Stimulated activated CD4-positive, alpha-beta T cell treated with anti-CD3 and anti-CD28 coated beads, Interleukin-4, amount 100 ng/mL, for 1 hour (primary cell): ENCODE results near the gene LIF.
"Not testable (repeated sequence)": the region's sequence is repeated elsewhere in the genome, so short reads cannot be mapped to it uniquely, and the experiment has no call there.

Experiments
- DNase-seq: peaks from one replicate; pipeline ENCODE4 v3.0.0-alpha.2; 2020

Gene LIF

DNA sequence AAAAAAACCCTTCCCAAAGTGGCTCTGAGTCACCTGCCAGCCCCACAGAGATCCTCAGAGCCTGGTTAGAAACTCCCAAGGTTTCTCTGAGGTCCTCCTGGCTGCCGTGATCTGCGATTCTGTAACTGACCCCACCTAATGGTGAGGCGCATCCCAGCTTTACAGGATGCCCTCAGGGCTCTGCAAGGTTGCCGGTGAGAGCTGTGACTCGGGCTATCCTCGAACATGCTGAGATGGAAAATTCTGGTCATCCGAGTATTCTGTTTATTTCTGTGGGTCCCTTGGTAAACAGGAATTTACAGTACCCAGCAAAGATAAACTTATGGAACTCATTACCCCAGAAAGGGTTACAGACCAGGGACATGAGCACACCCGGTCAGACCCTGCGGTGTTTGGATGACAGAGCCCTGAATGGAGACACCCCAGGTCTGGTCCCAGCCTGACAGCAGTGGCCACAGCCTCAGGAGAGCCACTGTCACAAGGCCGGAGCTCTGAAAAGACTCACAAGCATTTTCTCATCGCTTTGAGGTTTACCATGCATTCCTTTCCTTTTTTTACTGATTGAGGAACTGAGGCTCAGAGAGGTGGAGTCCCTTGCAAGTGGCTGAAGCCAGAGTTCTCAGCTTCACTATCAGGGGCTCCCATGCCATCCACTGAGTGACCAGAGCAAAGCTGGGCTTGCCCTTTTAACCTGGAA lies 22.2 kb downstream of the LIF start:
- DNase-seq, result no peak

DNA sequence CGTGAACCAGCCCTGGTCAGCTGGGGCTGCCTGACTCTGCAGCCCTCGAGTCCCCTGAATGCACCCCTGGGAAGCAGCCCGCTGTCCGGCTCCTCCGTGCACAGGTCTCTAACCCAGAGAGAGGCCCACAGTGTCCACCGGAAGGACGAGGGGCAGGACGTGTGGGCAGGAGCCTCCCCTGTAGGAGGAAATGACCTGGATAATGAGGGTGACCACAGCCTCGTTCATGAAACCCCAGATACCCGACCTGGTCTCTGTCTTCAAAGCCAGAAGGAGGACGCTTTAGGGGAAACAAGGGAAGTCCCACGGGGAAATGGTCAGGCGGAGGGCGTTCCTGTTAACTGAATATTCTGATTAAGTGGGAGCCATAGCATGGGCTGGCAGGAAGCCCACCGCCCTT lies 23.3 kb downstream of the LIF start:
- no peak for DNase-seq

DNA sequence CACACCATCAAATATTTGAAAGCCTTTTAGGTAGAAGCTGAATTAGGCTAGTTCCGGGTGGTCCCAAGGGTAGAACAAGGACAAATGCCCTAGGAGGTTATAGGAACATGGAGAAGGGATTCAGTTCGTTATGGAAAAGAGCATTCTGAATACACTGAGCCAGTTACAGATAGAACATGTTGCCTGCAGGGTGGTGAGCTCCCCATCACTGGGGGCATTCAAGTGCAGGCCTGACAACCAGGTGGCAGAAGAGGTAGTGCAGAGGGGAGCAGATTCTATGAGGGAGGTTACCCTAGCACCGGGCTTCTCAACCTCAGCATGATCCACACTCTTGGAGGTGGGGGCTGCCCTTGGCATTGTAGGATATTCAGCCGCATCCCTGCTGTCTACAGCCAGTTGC lies 24.2 kb downstream of the LIF start:
- no peak for DNase-seq

DNA sequence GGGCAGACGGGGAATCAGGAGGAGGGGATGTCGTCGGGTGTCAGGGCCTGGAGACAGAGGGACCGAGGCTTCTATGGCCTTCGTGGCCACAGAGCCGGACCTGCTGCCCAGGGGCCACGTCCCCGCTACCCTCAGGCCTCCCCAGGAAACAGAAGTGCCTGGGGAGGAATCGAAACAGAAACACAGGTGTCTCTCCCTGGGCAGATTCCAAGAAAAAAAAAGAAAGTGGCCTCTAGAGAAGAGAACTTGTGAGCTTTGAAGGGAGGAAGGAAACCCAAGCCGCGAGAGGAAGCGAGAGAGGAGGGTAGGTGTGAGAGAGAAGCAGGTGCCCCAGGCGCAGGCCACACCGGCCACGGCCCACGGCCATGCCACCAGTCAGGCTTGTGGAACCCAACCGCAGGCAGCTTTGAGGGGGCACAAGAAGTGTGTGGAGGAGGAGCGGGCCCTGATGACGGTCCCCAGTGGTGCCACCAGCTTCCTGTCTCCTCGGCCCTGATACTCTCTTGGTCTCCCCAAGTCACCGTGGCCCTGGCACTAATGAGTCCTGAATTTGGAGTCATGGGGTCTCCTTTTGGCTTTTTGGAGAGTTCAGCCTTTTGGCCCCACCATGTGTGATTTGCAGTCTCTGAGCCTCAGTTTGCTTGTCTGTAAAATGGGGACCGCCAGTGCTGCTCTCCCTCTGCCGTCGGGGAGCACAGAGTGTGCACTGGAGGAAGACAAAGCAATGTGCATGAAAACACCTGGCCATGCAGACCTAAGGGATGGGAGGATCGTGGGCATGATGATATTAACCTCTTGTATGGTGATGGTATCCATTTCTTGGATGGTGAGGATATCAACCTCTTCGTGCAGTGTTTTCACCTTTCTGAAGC lies 25.2 kb downstream of the LIF start:
- peak; percentile 41 for DNase-seq

DNA sequence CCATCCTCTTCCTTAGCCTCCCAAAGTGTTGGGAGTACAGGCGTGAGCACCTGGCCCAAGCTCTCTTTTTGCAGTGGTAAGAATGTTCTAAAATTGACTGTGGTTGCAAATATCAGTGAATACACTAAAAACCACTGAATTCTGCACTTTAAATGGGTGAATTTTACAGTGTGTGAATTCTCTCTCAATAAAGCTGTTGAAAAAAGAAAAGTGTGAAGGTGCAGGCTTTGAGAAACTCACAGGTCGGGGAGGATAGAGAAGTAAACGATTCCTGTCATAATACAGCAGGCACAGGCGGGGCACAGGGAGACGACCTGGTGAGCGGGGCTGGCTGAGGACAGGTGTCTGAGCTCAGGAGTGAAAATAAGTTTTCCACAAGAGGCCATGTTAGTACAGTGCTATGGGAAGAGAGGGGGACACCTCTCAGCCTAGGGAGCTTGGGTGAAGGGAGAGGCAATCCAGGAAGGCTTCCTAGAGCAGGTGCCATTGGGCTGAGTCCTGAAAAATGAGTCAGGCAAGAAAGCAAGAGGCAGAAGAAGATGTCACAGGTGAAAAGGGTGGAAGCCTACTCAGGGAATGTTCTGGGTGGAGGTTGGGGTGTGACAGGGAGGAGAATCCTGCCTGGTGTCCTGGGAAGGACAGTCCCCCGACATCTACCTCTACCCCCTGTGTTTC lies 26.1 kb downstream of the LIF start:
- no peak for DNase-seq

DNA sequence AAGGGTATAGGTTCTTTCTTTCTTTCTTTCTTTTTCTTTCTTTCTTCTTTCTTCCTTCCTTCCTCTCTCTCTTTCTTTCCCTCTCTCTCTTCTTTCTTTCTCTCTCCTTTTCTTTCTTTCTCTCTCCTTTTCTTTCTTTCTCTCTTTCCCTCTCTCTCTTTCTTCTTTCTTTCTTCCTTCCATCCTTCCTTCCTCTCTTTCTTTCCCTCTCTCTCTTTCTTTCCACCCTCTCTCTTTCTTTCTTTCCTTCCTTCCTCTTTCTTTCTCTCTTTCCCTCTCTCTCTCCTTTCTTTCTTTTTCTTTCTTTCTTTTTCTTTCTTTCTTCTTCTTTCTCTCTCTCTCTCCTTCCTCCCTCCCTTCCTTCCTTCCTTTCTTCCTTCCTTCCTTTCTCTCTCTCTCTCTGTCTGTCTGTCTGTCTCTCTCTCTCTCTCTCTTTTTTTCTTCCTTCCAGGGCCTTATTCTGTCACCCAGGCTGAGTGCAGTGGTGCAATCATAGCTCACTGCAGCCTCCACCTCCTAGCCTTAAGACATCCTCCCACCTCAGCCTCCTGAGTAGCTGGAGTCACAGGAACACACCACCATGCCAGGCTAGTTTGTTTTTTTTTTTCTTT lies 26.8 kb downstream of the LIF start:
- DNase-seq, result no peak

DNA sequence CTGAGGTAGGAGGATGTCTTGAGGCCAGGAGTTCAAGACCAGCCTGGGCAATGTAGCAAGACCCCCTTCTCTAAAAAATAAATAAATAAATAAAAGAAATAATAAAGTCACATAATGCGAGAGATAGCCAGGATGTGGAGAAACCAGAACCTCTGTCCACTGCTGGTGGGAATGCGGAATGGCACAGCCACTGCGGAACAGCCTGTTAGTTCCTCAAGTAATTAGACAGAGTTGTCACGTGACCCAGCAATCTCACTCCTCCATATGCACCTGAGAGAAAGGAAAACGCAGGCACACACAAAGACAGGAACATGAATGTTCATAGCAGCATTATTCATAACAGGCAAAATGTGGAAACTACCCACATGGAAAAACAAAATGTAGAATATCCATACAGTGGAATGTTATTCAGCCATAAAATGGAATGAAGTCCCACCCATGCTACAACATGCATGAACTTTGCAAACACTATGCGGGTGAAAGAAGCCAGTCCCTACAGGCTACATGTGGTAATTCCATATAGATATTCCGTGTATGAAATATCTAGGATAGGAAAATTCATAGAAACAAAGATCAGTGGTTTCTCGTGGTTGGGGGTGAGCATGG lies 27.4 kb downstream of the LIF start:
- no peak for DNase-seq

DNA sequence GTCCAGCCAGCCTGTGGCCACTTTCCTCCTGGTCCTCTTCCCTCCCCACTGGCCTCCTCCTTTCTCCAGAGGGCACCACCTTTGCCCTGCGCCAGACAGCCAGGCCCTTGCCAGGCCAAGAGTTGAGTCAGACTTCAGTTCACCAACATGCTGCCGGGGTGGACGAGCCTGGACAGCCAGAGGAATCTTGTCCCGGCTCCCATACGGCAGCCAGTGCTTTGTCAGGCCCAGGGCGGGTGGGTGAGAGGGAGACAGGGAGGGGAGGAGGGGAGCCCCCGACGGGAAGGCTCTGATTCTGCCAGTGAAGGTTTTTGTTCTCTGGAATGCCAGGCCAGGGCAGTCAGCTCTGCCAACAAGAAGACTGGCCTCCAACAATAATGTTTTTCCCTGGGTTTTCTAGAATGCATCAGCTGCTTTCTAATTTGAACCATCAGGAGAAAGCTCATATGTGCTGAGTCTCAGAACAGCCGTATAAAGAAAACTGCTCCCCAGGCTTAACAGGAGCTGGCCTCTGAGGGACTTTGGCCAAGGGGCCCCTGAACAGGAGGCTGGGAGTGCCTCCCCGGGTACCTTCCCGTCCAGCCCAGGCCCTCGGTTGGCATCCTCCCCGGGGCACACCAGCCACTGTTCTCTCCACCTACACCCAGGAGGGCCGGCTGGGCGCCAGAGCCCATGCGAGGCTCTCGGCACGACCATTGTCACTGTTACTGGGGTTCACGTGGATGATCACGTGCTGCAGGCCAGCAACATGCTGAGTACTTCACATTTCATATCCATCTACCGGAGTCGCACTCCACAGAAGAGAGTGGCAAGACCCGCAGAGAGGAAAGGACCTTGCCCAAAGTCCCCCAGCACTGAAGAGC lies 28.6 kb downstream of the LIF start:
- no peak for DNase-seq

DNA sequence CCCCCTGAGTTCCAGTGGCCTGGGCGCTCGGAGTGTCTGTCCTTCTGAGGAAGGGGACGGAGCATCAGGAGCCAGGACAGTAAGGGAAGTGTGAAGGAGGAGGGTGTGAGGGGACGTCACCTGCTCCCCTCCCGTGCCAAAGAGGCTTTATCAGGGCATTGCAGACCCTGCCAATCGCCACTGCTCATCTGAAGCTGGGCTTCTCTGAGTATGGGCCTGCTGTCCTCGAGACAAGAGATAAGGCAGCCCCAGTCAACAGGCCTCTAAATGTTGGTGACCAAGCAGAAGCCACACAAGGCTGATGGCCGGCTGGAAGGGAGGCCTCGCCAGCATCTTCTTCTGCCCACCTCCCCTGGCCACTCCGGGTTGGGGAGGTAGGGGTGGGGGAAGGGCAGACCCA lies 29.8 kb downstream of the LIF start:
- DNase-seq, result no peak

DNA sequence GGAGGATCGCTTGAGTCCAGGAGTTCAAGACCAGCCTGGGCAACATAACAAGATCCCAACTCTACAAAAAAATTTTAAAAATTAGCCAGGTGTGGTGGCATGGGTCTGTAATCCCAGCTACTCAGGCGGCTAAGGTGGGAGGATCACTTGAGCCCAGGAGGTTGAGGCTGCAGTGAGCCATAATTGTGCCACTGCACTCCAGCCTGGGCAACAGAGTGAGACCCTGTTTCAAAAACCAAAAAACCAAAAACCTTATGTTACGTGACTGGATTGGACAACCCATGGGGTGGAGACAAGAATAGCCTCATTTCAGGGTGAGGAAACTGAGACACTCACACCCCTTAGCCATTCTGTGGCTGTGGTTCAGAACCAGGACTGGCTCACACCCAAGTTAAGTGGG lies 30.3 kb downstream of the LIF start:
- DNase-seq, result not testable (repeated sequence)

DNA sequence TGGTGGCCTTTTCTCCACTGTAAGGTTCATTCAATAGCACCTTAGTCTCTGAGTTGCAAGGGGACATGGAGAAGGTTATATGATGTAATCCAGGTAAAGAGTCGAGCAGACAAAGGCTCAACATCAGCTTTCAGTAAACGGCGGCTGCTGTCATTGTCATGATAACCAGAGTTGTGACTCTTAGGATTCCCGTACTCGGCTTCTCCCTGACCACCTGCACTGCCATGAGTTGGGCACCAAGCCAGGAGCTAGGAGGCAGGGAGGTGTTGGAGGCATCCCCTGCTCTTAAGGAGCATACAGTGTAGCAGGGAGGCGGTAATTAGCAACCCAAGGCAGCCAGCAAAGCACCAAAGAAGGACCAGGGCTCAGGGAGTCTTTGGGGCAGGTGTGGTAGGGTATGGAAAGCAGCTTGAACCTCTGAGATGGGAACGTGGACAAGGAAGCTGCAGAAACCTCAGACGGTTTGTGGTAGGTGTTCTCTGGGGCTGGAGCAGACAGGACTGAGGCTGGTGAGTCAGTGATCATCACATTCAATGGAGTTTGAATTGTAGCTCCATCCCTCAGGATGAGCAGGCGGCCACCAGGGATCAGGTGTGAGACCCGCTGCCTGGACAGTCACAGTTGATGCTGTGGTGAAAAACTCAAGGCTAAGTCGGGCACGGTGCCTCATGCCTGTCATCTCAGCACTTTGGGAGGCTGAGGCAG lies 31.7 kb downstream of the LIF start:
- no peak for DNase-seq

DNA sequence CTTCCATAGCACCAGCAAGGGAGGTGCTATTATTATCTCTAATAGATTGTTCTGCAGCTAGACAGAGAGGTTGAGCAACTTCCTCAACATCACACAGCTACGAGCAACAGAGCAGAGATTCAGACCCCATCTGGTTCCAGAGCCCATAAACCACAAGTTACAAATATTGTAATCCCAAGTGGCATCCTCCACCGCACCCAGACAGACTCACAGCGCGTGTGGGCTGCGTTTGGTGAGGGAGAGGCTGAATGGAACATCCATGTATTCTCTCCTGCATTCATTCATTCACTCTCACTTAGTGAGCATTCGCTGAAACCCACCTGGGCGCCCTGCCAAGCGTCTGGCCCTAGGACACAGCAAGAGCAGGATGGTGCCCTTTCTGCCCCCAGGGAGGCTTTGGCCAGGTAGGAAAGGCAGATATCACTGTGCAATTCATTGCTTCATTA lies 33.5 kb downstream of the LIF start:
- no peak for DNase-seq

DNA sequence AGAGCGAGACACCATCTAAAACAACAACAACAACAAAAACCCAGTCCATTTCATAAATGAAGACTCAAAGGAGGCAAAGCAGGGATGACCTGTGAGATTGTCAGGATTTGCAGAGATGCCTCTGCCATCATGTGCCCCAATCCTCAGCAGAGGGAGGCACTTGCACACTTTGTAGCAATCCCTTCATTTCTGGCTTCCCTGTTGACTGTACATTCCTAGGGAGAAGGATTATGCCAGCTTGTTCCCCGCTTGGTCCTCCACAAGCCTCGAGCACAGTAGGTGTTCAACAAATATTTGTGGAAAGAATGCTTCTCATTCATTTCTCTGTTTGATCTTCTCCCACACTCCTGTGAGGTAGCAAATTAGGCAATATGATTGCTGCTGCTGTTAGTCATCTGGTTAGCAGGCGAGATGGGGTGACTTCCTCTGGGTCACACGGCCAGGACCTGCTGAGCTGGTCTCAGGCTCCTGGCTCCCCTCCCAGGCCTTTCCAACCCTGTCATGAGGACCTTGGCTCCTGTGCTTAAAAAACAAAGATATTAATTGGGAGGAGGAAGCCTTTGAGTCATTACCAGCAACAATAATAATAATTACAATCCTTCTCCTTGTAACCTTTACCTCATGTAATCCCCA lies 34.1 kb downstream of the LIF start:
- DNase-seq, result no peak

DNA sequence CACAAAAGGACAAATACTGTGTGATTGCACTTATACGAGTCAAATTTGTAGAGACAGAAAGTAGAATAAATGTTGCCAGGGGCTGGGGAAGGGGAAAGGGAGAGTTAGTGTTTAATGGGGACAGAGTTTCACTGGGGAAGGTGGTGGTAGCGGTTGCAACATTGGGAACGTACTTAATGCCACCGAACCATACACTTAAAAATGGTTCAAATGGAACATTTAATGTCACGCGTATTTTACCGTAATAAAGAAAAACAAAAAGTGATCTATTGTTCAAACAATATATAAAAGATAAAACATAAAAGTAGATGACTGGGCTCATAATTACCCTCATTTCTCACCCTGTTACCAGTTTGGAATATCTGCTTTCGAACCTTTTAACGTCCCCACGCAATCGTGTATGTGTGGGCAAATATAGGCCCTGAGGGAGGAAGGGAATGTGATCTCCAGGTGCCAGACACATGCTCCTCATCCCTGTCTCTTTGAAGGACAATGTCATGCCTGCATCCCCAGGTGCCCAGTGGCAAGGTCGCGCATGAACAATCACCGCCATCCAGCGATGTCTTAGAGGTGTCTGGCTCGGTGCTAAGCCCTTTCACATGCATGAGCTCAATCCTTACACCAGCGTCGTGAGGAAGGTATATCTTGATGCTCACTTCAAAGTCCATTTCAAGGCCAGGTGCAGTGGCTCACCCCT lies 35.3 kb downstream of the LIF start:
- no peak for DNase-seq

DNA sequence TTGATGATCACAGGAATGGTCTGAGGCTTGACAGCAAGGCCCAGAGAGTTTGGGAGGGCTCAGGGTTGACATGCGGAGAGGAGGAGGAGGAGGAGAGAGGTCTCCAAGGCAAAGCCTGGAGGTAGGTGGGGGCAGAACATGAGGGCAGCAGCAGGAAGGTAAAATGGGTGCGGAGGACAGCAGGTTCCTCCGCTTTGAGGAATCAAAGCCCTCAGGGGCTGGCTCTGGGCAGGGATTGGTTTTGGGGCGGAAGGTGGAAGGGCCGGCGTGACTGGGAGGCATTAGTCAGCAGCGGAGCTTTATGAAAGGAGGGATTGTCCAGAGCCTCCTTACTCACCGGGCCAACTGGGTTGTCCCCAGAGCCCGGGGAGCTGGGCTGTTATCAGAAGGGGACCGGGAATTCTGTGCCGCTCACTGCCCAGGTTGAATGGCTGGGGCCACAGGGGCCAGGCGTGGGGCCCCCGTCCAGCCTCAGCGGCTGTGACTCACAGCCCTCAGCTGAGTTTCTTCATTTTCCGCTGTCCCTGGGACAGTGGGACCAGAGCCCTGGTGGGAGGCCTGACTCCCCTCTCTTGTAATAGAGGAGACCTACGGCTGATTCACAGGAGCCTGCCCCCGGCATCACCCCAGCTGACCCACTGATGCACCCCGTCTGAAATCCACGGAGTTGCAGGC lies 36.2 kb downstream of the LIF start:
- DNase-seq, result no peak

DNA sequence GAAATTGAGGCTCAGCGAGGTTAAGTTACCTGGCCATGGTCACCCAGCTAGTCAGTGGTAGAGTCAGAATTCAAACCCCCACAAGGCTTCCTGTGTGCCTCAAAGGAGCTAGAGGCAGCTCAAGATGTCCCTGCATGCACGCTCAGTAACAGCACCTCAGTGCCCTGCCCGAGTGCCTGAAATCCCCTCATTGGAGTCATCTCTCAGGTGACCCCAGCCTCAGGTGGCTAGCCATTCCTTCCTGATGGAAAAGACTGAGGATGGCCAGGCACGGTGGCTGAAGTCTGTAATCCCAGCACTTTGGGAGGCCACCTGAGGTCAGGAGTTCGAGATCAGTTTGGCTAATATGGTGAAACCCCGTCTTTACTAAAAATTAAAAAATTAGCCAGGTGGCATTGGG lies 36.9 kb downstream of the LIF start:
- no peak for DNase-seq

DNA sequence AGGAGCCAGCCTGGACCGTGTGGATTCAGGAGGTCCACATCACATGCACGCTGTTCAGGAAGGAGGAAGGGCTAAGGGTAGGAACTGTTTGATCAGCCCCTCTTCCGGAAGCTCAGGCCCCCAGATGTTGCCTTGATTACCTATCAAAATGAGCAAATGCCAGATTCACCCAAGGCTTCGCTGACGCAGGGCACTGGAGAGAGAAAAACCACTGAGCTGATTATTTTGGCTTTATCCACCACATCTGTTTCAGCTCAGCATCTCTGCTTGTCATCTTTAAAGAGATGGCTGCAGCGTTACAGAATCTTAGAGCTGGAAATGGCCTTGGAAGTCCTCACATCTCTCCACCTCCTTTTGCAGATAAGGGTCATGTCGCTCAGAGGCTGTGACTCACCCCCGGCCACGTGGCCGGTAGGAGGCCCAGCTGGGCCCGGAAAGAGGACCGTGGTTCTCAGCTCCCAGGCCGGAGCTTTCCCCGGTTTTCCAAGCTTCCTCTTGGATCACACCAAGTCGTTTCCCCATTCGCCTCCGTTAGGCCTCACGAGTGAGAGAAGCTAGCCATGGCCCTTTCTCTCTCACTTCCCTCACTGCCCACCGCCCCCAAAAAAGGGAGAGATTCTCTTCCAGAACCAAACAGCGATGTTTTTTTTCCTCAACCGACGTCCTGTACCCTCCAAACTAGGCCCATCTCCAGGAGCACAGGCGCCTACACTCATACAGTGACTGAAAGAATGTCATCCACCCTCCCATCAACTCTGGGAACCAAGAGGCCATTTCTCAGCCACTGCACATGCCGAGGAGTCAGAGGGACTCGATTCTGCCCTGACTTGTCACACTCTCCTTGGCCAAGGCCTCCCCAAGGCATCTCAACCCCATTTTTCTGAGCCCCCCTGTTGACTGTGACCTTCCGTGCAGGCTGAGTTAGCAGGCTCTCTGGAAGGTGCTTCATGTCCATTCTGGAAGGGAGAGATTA lies 37.6 kb downstream of the LIF start:
- DNase-seq, result no peak

DNA sequence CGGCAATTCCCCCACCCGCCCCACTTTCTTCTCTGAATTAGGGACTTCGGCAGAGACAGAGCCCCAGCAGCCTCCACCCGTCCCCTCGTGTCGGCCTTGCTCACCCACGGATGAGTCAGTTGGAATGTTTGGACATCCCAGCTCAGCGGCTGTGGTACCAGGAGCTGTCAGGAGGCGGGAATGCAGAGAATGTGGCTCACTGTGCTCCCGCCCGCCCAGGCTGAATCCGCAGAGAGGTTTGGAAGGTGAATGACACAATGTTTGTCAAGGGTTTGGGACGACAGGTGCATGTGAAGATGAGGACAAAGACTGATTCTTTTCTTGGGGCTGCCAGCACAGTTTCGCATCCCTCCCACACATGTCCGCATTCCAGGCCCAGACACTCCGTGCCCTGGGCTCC lies 39.6 kb downstream of the LIF start:
- no peak for DNase-seq
